ENCODE data around the gene SLMAP. TPM values are rescaled to one million over a fixed set of nuclear protein-coding genes. Genes with fewer than 3 reads are reported as not detected.

Gene SLMAP
- polyA plus RNA-seq, 3 donors = 43.9 to 51.8 (median 44.2) TPM

- DNase-seq = no peak
Observed at GRCh38 chr3:57959423-57960173, 203.5 kb downstream of the SLMAP start.

DNA sequence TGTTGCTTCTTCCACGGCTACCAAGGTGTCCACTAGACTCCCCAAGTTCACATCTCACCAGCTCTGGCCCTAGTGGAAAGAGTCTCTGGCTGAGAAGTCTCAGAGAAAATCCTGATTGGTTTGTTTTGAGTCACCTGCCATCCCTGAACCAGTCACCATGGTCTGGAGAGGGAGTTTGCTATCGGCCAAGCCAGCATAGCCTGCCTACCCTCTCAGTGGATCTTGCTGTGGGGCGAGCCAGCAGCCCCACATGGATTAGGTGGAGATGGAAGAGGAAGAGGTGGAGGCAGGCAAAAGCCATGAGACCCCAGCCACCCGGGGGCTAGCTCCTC is 204.0 kb downstream of the SLMAP start:
- no peak for DNase-seq

- DNase-seq = no peak
Observed at GRCh38 chr3:57961177-57961827, 205.2 kb downstream of the SLMAP start.

- DNase-seq = no peak
Observed at GRCh38 chr3:57961828-57962447, 205.8 kb downstream of the SLMAP start.

- no peak for DNase-seq
Observed at GRCh38 chr3:57962448-57962834, 206.3 kb downstream of the SLMAP start.

- no peak for DNase-seq
Observed at GRCh38 chr3:57963811-57964346, 207.8 kb downstream of the SLMAP start.

DNA sequence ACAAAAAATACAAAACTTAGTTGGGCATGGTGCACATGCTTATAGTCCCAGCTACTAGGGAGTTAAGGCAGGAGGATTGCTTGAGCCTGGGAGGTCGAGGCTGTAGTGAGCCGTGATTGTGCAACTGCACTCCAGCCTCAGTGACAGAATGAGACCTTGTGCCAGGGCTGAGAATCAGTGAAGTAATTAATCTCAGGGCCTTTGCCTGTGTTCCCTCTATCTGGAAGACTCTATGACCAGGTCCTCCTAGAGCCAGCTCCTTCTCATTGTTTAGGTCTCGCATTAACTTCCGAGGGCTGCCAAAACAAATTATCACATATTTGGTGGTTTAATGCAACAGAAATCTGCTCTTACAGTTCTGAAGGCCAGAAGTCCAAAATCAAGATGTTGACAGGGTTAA is 210.7 kb downstream of the SLMAP start:
- DNase-seq = no peak

GRCh38 chr3:57967590-57967989 is 211.5 kb downstream of the SLMAP start:
- no peak for DNase-seq

DNA sequence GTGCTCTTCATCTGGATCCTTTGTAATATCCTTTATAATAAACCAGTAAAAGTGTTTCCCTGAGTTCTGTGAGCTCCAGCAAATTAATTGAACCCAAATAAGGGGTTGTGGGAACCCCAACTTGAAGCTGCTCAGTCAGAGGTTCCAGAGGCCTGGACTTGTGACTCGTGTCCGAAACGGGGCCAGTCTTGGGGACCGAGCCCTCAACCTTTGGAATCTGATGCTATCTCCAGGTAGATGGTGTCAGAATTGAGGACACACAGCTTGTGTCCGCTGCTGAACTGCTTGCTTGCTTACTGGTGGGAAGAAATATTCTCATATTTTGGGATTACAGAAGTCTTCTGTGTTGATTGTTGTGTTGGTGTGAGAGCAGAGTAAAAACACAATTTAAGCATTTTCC is 212.4 kb downstream of the SLMAP start:
- DNase-seq = no peak

DNA sequence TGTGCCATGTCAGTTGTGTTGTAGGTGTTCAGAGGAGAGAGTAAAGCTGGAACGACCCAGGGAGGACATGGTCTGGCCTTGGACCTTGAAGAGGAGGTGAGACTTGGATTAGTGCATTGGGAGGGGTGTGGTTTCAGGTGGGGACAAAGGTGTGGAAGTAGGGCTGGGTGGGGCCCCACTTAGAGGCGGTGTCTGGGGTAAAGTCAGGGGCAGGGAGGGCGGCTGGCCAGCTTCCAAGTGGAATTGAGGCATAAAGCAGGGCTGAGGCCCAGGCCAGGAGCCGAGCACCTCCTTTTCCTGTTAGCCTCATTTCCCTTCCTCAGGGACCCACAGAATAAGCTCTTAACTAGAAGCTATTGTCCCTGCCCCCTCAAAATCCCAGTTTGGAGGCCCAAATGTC is 215.9 kb downstream of the SLMAP start:
- DNase-seq = no peak

- DNase-seq = no peak
Observed at GRCh38 chr3:57972531-57973111, 216.5 kb downstream of the SLMAP start.

GRCh38 chr3:57973715-57974477 is 217.8 kb downstream of the SLMAP start:
- no peak for DNase-seq

- DNase-seq = no peak
Observed at GRCh38 chr3:57974796-57975388, 218.8 kb downstream of the SLMAP start.

GRCh38 chr3:57977818-57978235 is 221.7 kb downstream of the SLMAP start:
- no peak for DNase-seq

GRCh38 chr3:57978316-57978715 is 222.2 kb downstream of the SLMAP start:
- no peak for DNase-seq

Other genes with a start within 250 kb of the SLMAP start
- 1 to 10 TPM in 2 of 3 donors, under 1 TPM in 1; 0.94 to 1.7 (median 1.6) TPM for gene DNAH12, start 212.0 kb upstream of the SLMAP start, polyA plus RNA-seq (ENCODE audit: insufficient read length in 3 of 3)
- gene PDE12, start 200.0 kb upstream of the SLMAP start, polyA plus RNA-seq (ENCODE audit: insufficient read length in 3 of 3) = 10 to 100 TPM; 11.8 to 14.7 (median 14.4) TPM
- gene ARF4, start 159.0 kb upstream of the SLMAP start, polyA plus RNA-seq (ENCODE audit: insufficient read length in 3 of 3) = 100 to 1,000 TPM; 196 to 233 (median 210) TPM
- 10 to 100 TPM; 25.9 to 30.1 (median 29.4) TPM for gene DENND6A, start 63.2 kb upstream of the SLMAP start, polyA plus RNA-seq (ENCODE audit: insufficient read length in 3 of 3)

Measured in renal pelvis (tissue), 4 donors.